Stimulated activated CD4-positive, alpha-beta T cell treated with anti-CD3 and anti-CD28 coated beads, Interleukin-12 subunit alpha, Interleukin-12 subunit beta, amount 100 ng/mL, for 4 hours (primary cell): ENCODE data around the gene ZG16B.

Experiments
- DNase-seq: peaks from one replicate; pipeline ENCODE4 v3.0.0-alpha.2; 2020

ZG16B gene, protein sequence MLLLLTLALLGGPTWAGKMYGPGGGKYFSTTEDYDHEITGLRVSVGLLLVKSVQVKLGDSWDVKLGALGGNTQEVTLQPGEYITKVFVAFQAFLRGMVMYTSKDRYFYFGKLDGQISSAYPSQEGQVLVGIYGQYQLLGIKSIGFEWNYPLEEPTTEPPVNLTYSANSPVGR

GRCh38 chr16:2829501-2830354 lies at the start of gene ZG16B:
ZG16B (plus strand) TSS chr16:2830303; CDS start chr16:2830442, 139 bp downstream.
- DNase-seq: no peak

GRCh38 chr16:2782583-2783351 lies 47.3 kb upstream of the ZG16B start:
- DNase-seq: no peak

GRCh38 chr16:2783581-2784357 lies 46.3 kb upstream of the ZG16B start:
- DNase-seq: no peak

DNA sequence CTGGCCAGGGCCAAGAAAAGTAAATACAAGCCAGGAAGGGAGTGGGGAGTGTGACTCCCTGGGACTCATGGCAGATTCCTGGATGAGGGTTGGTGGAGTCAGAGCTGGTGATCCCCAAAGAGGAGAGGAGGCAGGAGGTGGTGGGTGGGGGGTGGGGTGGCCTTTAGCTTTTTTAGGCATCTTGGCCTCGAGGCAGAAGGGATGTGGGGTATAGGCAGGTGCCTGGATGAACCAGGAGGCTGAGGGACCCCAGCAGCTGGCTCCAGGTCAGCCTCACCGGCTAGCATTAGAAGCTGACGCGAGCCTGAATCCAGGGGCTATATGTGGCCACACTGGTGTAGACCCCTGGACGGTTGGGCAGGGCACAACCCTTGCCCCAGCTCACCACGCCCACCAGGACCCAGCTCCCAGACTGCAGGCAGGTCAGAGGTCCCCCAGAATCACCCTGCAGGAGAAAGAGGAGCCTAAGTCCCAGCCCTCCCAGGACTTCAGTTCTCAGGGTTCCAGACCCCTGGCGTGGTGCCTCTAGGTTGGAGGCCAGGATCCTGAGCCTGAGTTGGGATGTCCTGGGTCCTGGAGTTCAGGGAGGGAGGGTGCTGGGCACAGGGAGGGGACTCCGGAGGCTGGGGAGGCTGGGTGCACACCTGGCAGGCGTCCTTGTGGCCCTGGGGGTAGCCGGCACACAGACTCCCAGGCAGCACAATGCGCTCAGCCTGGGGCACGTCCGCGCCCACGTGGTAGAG lies 45.6 kb upstream of the ZG16B start:
- no peak for DNase-seq

DNA sequence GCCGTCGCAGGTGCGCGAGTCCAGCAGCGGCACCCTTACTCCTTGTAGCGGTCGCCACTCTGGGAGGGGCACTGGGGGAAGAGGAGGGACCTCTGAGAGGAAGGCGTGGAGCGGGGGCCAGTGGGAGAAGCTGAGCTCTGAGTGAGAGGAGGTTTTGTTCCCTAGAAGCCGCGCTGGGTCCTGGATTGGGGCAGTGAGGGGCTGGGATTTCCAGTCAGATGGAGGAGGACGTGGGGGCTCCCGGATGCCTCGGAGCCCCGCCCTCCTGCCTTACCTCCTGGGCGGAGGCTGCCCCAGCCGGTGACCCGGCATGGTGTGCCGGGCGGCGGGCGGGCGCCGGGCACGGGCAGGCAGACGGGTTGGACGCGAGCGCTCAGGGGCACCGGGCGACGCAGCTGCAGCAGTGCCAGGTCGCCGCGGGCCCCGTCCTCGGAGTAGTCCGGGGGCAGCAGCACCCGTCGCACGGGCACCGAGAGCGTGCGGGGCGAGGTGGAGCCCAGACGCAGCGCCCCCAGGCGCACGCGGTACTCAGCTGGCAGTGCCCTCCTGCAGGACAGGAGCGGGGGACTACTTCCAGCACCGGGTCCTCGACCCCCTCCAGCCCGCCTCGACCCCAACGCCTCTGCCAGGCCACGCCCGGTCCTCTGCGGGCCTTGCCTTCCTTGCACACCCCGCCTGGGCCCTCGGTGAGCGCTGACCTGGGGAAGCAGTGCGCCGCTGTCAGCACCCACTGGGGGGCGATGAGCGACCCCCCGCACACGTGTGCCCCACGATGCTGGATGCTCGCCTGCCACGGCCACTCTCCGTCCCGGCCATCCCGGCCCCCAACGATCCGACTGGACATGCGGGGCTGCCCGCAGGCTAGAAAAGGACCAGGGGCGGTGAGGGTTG lies 44.8 kb upstream of the ZG16B start:
- DNase-seq: peak; percentile 42

DNA sequence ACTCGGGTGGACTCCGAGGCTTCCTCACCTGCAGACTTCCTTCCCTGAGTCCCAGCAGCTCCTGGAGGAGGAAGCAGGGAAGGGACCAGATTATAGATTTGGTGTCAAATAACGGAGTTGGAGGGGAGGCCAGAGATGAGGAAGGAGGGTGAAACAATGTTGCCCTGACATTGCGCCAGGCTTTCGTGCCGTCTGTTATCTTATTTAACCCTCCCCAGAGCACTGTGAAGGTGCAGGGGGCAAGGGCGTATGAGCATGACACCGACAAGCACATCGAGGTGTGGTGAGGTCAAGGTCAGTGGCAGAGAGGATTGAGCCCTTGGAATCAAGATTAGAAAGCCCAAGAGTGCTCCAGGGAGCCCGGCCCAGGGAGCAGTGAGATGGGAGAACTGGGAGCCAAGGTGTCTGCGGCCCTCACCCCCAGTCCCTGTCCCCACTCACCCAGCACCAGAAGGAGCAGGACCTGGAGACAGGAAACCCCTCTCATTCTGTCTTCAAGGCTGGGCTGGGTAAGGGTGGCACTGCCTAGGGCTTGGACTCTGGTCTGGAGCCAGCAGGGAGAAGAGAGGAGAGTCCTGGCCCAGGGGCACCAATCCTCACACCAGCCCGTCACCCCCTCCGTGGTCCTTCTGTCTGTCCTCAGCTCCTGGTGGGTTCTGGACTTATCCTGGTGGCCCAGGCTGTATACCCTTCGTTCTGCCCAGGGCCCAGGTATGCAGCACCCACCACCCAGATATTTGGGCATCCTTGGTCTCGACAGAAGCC lies 43.9 kb upstream of the ZG16B start:
- DNase-seq: no peak

GRCh38 chr16:2786826-2787151 lies 43.3 kb upstream of the ZG16B start:
- no peak for DNase-seq

DNA sequence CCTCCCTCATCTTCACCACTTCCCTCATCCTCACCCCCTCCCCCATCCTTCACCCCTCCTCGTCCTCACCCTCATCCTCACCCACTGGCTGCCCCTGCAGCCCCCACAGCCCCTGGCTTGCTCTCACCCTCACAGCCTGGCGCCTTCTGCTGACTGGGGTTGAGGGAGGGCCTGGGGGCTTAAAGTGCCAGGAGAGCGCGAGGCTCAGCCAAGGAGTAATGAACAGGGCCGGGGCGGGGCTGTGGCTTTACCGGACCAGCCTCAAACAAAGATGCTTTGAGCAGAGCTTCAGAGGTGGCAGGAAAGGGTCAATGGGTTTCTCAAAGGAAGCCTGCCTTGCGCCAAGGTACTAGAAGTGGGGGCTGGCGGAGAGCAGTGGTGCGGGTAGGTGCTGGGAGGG lies 42.7 kb upstream of the ZG16B start, which contains the start of gene PRSS33:
Gene PRSS33 (minus strand): TSS at position 155 of the 400 bp plus-strand sequence. CDS start 1,013 bp downstream, outside the sequence.
- DNase-seq: no peak

GRCh38 chr16:2787961-2788360 lies 42.1 kb upstream of the ZG16B start:
- DNase-seq: no peak

GRCh38 chr16:2790631-2791030 lies 39.5 kb upstream of the ZG16B start:
- no peak for DNase-seq

DNA sequence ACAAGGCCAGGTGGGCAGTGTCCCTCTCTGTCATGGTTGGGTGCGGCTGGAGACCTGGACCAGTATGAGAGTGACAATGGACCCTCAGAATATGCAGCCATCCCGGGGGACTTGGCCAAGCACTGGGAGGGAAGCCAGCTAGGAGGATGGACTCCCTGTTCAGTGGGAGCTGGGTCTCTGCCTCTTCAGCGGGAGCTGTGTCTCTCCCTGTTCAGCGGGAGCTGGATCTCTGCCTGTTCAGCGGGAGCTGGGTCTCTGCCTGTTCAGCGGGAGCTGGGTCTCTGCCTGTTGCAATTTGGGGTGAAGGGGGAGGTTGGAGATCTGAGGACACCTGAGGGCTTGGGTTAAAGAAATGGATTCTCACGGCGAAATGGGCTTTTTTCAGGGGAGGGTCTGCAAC lies 38.9 kb upstream of the ZG16B start:
- no peak for DNase-seq

GRCh38 chr16:2792940-2793339 lies 37.2 kb upstream of the ZG16B start:
- DNase-seq: no peak

- DNase-seq: no peak
Measured at GRCh38 chr16:2795395-2796143, 34.5 kb upstream of the ZG16B start.

GRCh38 chr16:2798723-2799204 lies 31.3 kb upstream of the ZG16B start:
- DNase-seq: no peak

GRCh38 chr16:2799205-2799858 lies 30.8 kb upstream of the ZG16B start:
- no peak for DNase-seq

DNA sequence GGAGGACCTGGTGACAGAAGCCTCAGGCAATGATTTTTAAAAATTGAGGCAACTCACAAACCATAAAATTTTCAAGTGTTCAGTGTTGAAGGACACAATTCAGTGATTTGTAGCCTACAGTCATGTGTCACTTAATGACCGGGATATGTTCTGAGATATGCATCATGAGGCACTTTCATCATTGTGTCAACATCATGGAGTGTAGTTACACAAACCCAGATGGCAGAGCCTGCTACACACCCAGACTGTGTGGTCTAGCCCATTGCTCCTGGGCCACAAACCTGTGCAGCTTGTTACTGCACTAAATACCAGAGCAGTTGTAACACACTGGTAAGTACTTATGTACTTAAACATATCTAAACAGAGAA lies 30.3 kb upstream of the ZG16B start:
- DNase-seq: no peak

DNA sequence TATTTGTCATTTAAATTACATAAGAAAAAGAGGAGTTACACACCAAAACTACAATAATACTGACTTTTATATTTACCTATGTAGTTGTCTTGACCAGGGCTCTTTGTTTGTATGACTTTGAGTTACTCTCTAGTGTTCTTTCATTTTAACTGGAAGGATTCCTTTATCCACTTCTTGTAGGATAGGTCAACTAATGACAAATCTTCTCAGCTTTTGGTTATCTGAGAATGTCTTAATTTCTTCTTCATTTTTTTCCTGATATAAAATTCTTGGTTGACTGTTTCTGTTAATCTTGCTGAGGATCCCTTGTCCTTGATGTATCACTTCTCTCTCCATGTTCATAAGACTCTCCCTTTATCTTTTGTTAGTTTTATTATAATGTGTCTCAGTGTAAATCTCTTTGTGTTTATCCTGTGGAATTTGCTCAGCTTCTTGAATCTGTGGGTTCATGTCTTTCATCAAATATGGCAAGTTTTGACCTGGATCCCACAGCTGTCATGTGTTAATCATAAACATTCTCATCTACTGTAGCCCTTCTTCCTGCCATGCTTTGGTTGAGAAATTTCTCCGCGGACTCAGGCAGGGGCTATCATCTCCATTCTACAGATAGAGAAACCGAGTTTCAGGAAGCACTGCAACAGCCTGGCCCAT lies 26.4 kb upstream of the ZG16B start:
- DNase-seq: no peak

DNA sequence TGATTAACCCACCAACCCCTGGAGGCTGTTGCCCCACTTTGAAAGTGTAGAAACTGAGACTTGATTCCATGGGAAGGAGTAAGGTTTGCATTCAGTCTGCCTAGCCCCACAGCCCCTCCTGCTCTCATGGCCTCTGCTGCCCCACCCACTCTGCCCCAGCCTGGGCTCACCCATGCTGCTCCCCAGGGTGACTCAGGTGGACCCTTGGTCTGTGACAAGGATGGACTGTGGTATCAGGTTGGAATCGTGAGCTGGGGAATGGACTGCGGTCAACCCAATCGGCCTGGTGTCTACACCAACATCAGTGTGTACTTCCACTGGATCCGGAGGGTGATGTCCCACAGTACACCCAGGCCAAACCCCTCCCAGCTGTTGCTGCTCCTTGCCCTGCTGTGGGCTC lies 25.4 kb upstream of the ZG16B start:
- no peak for DNase-seq
